Testis (tissue), 3 donors: ENCODE measurements around the gene LSM7. TPM values are rescaled to one million over a fixed set of nuclear protein-coding genes. Genes with fewer than 3 reads are reported as not detected.

ENCODE experiments used
- DNase-seq: peaks from one replicate; pipeline ENCODE4 v3.0.0-alpha.2; 2019
- H3K27ac ChIP-seq, 2 donors: fragments of 200-600 bp; sonication (generic); one replicate each; pipeline ENCODE4 v1.5.1; 2019
- H3K27me3 ChIP-seq: fragments of 200-600 bp; sonication (generic); one replicate; pipeline ENCODE4 v1.5.1; 2019
- H3K36me3 ChIP-seq: fragments of 200-600 bp; sonication (generic); one replicate; pipeline ENCODE4 v1.5.1; 2017; ENCODE audit warnings: low read depth; ENCODE audit errors: missing control alignments
- H3K4me1 ChIP-seq: fragments of 200-600 bp; sonication (generic); one replicate; pipeline ENCODE4 v1.5.1; 2019
- H3K4me3 ChIP-seq, 2 donors: fragments of 200-600 bp; sonication (generic); one replicate each; pipeline ENCODE4 v1.5.1; 2017 to 2019
- H3K9me3 ChIP-seq: fragments of 200-600 bp; sonication (generic); one replicate; pipeline ENCODE4 v1.5.1; 2017
- POLR2A ChIP-seq: fragments of 450-650 bp; IDR thresholded peaks from one replicate; pipeline ENCODE4 v1.6.1; 2017; ENCODE audit warnings: antibody characterized with exemption, mild to moderate bottlenecking, moderate library complexity
- WGBS, 2 donors: methylation state at CpG; one replicate each; pipeline ENCODE4 v1.1.5; 2018; 5-methylcytosine and 5-hydroxymethylcytosine counted together
- intact Hi-C: fragments of 100-400 bp; cut with DNase I; formaldehyde crosslinking; loops from one replicate; pipeline ENCODE4 v1.15.1; 2023; ENCODE audit warnings: low total_unique reads
- polyA plus RNA-seq: library from polyadenylated mRNA; stranded (reverse); fragments of 350-450 nt; fragmentation: Illumina TruSeq; extraction: RNeasy Lipid Tissue Mini Kit (QIAGEN cat#74804); gene quantifications from one replicate; pipeline ENCODE4 v1.2.3, GENCODE V29; 2014; ENCODE audit warnings: low read depth, low replicate concordance; ENCODE audit not compliant: insufficient read depth
- total RNA-seq, 2 donors: library from RNA; depleted of rRNA; stranded (reverse); fragments of >200 nt; gene quantifications; one replicate each; pipeline ENCODE4 v1.2.3, GENCODE V29; 2016
- TF ChIP-seq, protein P1 (sequence below), 3 experiments: fragments of 450-650 bp in 2 of 3; fragments of 200-600 bp in 1 of 3; sonication (generic) in 1 of 3; IDR thresholded peaks; one replicate each; pipeline ENCODE4 v1.5.1; 2016 to 2019; ENCODE audit warnings: antibody characterized with exemption in 3 of 3, mild to moderate bottlenecking in 2 of 3, moderate library complexity in 1 of 3

Gene LSM7
- total and polyA plus RNA-seq, 3 donors from 2014 or later = 80.7 to 179 (median 163) TPM

DNA sequence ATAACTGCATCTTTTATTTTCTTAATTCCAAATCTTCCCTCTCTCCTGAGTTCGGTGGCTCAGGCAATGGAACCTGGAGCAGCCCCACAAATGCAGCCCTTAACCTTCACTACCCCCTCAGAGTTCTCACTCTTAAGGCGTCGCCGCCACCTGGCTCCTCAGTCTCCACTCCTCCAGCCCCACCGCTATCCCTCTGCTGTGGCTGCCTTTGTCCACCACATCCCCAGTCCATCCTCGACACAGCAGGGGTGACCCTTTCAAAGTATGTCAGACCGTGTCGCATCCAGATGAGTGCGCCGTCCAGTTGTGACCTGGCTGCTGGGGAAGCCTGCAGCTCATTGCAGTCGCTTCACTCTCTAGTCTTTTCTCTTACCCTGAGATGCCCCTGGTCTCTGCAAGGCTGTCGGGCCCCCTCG is 1.1 kb upstream of the LSM7 start:
- intact Hi-C loops = no loop called here
- no peaks in the 10 kb centered on the region for H3K27me3 ChIP-seq
- H3K9me3 ChIP-seq = no peaks in the 10 kb centered on the region
- no peak for DNase-seq
- peaks cover 13% of the 10 kb centered on the region for H3K4me1 ChIP-seq
- no peaks in the 10 kb centered on the region for H3K36me3 ChIP-seq
- H3K27ac ChIP-seq = no peak overlapping the region
- TF ChIP-seq, protein P1, sequence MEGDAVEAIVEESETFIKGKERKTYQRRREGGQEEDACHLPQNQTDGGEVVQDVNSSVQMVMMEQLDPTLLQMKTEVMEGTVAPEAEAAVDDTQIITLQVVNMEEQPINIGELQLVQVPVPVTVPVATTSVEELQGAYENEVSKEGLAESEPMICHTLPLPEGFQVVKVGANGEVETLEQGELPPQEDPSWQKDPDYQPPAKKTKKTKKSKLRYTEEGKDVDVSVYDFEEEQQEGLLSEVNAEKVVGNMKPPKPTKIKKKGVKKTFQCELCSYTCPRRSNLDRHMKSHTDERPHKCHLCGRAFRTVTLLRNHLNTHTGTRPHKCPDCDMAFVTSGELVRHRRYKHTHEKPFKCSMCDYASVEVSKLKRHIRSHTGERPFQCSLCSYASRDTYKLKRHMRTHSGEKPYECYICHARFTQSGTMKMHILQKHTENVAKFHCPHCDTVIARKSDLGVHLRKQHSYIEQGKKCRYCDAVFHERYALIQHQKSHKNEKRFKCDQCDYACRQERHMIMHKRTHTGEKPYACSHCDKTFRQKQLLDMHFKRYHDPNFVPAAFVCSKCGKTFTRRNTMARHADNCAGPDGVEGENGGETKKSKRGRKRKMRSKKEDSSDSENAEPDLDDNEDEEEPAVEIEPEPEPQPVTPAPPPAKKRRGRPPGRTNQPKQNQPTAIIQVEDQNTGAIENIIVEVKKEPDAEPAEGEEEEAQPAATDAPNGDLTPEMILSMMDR (IDR thresholded peaks at IDR 0.05) = no peak
- no peak for TF ChIP-seq POLR2A
- 27 to 46% methylated on average over 13 of the region's 13 CpGs for WGBS, 2 donors
- H3K4me3 ChIP-seq = peak overlapping the region; percentile 90 to 98

DNA sequence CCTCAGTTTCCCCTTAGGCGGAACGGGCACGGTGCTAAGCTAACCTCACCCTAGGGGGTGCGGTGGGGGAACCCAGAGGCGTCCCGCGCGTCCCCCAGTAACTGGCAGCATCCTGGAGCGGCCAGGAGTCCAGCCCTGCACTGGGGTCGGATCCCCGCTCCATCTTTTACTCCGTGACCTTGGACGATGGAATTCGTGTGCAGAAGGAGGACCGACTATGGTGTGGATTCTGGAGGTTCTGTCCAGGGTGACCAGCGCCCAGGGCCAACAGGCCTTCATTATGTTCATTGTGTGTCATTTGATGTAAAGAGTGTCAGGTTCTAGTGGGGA is 728 bp upstream of the LSM7 start:
- Histone ChIP-seq H3K4me3 (peak overlapping the region; percentile 90 to 98), H3K9me3 (no peaks in the 10 kb centered on the region), H3K27ac (peak overlapping the region; percentile 59 to 64), H3K36me3 (no peaks in the 10 kb centered on the region), H3K27me3 (no peaks in the 10 kb centered on the region), H3K4me1 (peaks cover 13% of the 10 kb centered on the region)
- DNase-seq = no peak
- intact Hi-C loops = no loop called here
- WGBS, 2 donors = 0 to 1% methylated on average over 10 to 16 of the region's 16 CpGs
- TF ChIP-seq, protein P1 (IDR thresholded peaks at IDR 0.05) = no peak
- TF ChIP-seq POLR2A = no peak

DNA sequence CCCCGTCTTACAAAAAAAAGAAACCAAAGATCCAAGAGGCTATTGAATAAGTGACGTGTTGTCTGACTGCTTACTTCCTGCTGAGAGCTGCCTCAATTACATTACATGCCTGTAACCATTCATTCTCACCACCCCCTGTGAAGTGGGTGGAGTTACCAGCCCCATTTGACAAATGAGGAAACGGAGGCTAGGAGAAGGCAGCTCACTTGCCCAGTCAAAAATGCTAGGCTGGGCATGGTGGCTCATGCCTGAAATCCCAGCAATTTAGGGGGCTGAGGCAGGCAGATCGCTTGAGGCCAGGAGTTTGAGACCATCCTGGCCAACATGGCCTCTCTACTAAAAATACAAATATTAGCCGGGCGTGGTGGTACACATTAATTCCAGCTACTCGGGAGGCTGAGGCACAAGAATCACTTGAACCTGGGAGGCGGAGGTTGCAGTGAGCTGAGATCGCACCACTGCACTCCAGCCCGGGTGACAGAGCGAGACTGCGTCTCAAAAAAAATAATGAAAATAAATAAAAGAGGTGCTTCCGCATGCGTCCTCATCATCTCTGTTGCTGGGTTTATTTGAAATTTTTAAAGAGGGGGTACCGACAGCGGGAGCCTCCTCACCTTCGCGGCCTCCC is 499 bp downstream of the LSM7 start:
- Histone ChIP-seq H3K27ac (peak overlapping the region in 1 of 2 donors; percentile 64), H3K4me3 (peak overlapping the region; percentile 90 to 98), H3K9me3 (no peaks in the 10 kb centered on the region), H3K36me3 (no peaks in the 10 kb centered on the region), H3K27me3 (no peaks in the 10 kb centered on the region), H3K4me1 (peaks cover 13% of the 10 kb centered on the region)
- DNase-seq = peak; percentile 38
- intact Hi-C loops = no loop called here
- WGBS, 2 donors = 2% methylated on average over 18 of the region's 18 CpGs
- TF ChIP-seq, protein P1 (IDR thresholded peaks at IDR 0.05) = no peak
- no peak for TF ChIP-seq POLR2A

DNA sequence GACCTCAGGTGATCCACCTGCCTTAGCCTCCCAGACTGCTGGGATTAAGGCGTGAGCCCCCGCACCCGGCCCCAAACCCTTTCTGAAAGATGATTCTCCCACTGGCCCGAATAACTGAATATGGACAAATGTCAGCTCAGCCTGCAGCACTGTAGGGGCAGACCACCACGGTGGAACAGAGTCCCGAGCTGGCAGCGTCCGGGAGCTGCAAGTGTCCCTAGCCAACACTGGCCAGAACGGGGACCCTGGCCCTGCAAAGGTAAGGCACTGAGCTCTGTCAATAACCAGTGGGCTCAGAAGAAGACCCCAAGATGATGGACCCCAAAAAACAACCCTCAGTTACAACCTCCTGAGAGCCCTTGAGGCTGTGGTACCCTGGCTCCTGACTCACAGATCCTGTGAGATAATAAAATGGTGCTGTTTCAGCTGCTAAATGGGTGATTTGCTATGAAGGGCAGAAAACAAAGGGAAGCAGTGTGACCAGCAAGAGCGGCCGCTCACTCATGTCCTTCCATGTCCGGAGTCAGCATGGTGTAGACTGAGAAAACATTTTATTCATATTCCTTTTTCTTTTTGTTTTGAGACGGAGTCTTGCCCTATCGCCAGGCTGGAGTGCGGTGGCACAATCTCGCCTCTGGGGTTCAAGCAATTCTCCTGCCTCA is 1.6 kb downstream of the LSM7 start:
- Histone ChIP-seq H3K4me3 (no peak overlapping the region), H3K27ac (no peak overlapping the region), H3K4me1 (peaks cover 13% of the 10 kb centered on the region), H3K27me3 (no peaks in the 10 kb centered on the region), H3K36me3 (no peaks in the 10 kb centered on the region), H3K9me3 (no peaks in the 10 kb centered on the region)
- intact Hi-C loops = no loop called here
- DNase-seq = no peak
- 86 to 88% methylated on average over 16 of the region's 16 CpGs for whole genome bisulfite sequencing, 2 donors
- TF ChIP-seq POLR2A = no peak
- TF ChIP-seq, protein P1 (IDR thresholded peaks at IDR 0.05) = no peak
